Measurements from ENCODE around the gene NFKB1.

DNA sequence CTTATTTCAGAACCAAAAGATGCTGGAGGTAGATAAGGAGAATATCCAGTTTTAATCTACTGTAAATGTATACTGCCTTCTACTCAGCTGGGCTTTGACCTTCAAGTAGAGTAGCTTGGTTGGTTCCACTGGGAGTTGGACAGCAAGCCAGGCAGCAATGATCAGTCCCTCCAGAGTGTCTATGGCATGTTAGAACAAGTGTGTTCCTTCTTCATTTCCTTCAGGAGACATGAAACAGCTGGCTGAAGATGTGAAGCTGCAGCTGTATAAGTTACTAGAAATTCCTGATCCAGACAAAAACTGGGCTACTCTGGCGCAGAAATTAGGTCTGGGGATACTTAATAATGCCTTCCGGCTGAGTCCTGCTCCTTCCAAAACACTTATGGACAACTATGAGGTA, 111.1 kb downstream of the NFKB1 start:
- TF ChIP-seq, protein P1, sequence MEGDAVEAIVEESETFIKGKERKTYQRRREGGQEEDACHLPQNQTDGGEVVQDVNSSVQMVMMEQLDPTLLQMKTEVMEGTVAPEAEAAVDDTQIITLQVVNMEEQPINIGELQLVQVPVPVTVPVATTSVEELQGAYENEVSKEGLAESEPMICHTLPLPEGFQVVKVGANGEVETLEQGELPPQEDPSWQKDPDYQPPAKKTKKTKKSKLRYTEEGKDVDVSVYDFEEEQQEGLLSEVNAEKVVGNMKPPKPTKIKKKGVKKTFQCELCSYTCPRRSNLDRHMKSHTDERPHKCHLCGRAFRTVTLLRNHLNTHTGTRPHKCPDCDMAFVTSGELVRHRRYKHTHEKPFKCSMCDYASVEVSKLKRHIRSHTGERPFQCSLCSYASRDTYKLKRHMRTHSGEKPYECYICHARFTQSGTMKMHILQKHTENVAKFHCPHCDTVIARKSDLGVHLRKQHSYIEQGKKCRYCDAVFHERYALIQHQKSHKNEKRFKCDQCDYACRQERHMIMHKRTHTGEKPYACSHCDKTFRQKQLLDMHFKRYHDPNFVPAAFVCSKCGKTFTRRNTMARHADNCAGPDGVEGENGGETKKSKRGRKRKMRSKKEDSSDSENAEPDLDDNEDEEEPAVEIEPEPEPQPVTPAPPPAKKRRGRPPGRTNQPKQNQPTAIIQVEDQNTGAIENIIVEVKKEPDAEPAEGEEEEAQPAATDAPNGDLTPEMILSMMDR (IDR thresholded peaks at IDR 0.05), result no peak
- TF ChIP-seq EZH2 (IDR thresholded peaks at IDR 0.05; ENCODE audit: borderline replicate concordance, insufficient read depth, low read depth, low read length, poor library complexity, severe bottlenecking), result no peak

Measured in B cell (primary cell).